Endothelial cell of umbilical vein (primary cell): ENCODE results near the gene REPIN1. TPM values are rescaled to one million over a fixed set of nuclear protein-coding genes. Genes with fewer than 3 reads are reported as not detected.

ENCODE experiments used
- BruUV-seq: library from RNA; stranded (reverse); fragments of 400-500 nt; replicated peaks from 2 replicates; lab custom pipeline; 2021; lab: Mats Ljungman, UMichigan
- CTCF ChIA-PET: fragments of 300-600, 350-600 bp; sonication (Branson Sonifier 250); formaldehyde crosslinking; loops from one replicate; lab custom pipeline; 2021; ENCODE audit warnings: antibody characterized with exemption, inconsistent platforms; lab: Charles Lee
- POLR2A ChIA-PET: fragments of 300-600, 350-600 bp; sonication (Branson Sonifier 250); formaldehyde crosslinking; loops from one replicate; lab custom pipeline; 2021; ENCODE audit warnings: antibody characterized with exemption, inconsistent platforms; lab: Charles Lee
- DNase-seq: peaks from one replicate; pipeline ENCODE4 v3.0.0-alpha.2; 2011; ENCODE audit warnings: low read depth, low spot score
- FAIRE-seq: peaks from 2 replicates; lab custom pipeline; 2011; peaks lifted over from hg19 to GRCh38; lab: Jason Lieb, UNC
- H2AFZ ChIP-seq: 2 replicates; pipeline ENCODE4 v1.6.0; 2012; ENCODE audit warnings: low read depth, low read length, control low read depth, inconsistent platforms
- H3K27ac ChIP-seq: 2 replicates; pipeline ENCODE4 v1.5.1; 2011; ENCODE audit warnings: low read depth, mild to moderate bottlenecking, control low read depth, low read length, moderate library complexity; ENCODE audit not compliant: insufficient read depth
- H3K27me3 ChIP-seq, 2 experiments: 2 replicates each; pipeline versions ENCODE4 v1.6.0 to v1.6.1; 2011; ENCODE audit warnings: low read length in 2 of 2, mixed read lengths in 1 of 2; ENCODE audit not compliant: control insufficient read depth in 2 of 2, insufficient read depth in 2 of 2
- H3K36me3 ChIP-seq, 2 experiments: 2 replicates in 1 of 2; 3 replicates in 1 of 2; pipeline ENCODE4 v1.5.1; 2011; ENCODE audit warnings: low read length in 2 of 2, mild to moderate bottlenecking in 1 of 2, moderate library complexity in 1 of 2; ENCODE audit not compliant: control insufficient read depth in 2 of 2, insufficient read depth in 2 of 2; ENCODE audit errors: extremely low read depth in 1 of 2
- H3K4me1 ChIP-seq: 3 replicates; pipeline ENCODE4 v1.5.1; 2011; ENCODE audit warnings: mild to moderate bottlenecking, low read length; ENCODE audit not compliant: control insufficient read depth, insufficient read depth; ENCODE audit errors: extremely low read depth
- H3K4me2 ChIP-seq: 2 replicates; pipeline ENCODE4 v1.6.1; 2011; ENCODE audit warnings: low read length, control low read depth, mixed read lengths; ENCODE audit not compliant: insufficient read depth
- H3K4me3 ChIP-seq, 3 experiments: fragments of 200-600 bp in 1 of 3; sonication (generic), shearing (Covaris generic) in 1 of 3; replicated peaks in 1 of 3; 2 replicates each; pipeline ENCODE4 v1.5.1; 2011 to 2016; ENCODE audit warnings: control low read depth in 3 of 3, low read length in 3 of 3, mild to moderate bottlenecking in 2 of 3, inconsistent platforms in 1 of 3, low read depth in 1 of 3, moderate library complexity in 1 of 3; ENCODE audit not compliant: insufficient read depth in 1 of 3
- H3K79me2 ChIP-seq: 2 replicates; pipeline ENCODE4 v1.6.0; 2012; ENCODE audit warnings: low read length, inconsistent platforms; ENCODE audit not compliant: control insufficient read depth, insufficient read depth
- H3K9ac ChIP-seq: replicated peaks from 2 replicates; pipeline ENCODE3; 2011; ENCODE audit warnings: low read length, control low read depth; ENCODE audit not compliant: insufficient read depth; ENCODE audit errors: extremely low read depth
- H3K9me1 ChIP-seq: replicated peaks from 3 replicates; pipeline ENCODE4 v1.6.0; 2011; ENCODE audit warnings: mild to moderate bottlenecking, low read length; ENCODE audit not compliant: control insufficient read depth, insufficient read depth; ENCODE audit errors: extremely low read depth
- H3K9me3 ChIP-seq: replicated peaks from 2 replicates; pipeline ENCODE4 v1.5.1; 2012; ENCODE audit warnings: low read length, inconsistent platforms; ENCODE audit not compliant: control insufficient read depth, insufficient read depth
- H4K20me1 ChIP-seq: replicated peaks from 2 replicates; pipeline ENCODE3; 2011; ENCODE audit warnings: mild to moderate bottlenecking, low read length; ENCODE audit not compliant: control insufficient read depth, insufficient read depth; ENCODE audit errors: extremely low read depth
- CTCF ChIP-seq, 2 donors: IDR thresholded peaks; 1 replicate in 1 of 2; 2 replicates in 1 of 2; pipeline ENCODE4 v1.5.1; 2011; ENCODE audit warnings: low read length in 2 of 2, mild to moderate bottlenecking in 2 of 2, moderate library complexity in 2 of 2, control low read depth in 1 of 2, inconsistent platforms in 1 of 2, low read depth in 1 of 2; ENCODE audit not compliant: insufficient read depth in 1 of 2; ENCODE audit errors: extremely low read depth in 1 of 2
- EZH2 ChIP-seq: IDR thresholded peaks from 2 replicates; pipeline ENCODE4 v1.6.1; 2012; ENCODE audit warnings: borderline replicate concordance, low read depth, mild to moderate bottlenecking, moderate library complexity, low read length, inconsistent platforms; ENCODE audit not compliant: severe bottlenecking
- FOS ChIP-seq: IDR thresholded peaks from 2 replicates; pipeline ENCODE4 v1.6.1; 2011; ENCODE audit warnings: mild to moderate bottlenecking, low read length, moderate library complexity, borderline replicate concordance; ENCODE audit not compliant: insufficient read depth
- GATA2 ChIP-seq: IDR thresholded peaks from 2 replicates; pipeline ENCODE4 v1.7.0; 2011; ENCODE audit warnings: low read depth, mild to moderate bottlenecking, moderate library complexity, mixed read lengths, low read length; ENCODE audit not compliant: insufficient read length, insufficient read depth
- JUN ChIP-seq: IDR thresholded peaks from 2 replicates; pipeline ENCODE4 v1.6.1; 2011; ENCODE audit warnings: borderline replicate concordance, low read depth; ENCODE audit not compliant: insufficient read length, insufficient read depth
- MAX ChIP-seq: IDR thresholded peaks from 2 replicates; pipeline ENCODE4 v1.6.1; 2011; ENCODE audit not compliant: insufficient read depth, insufficient read length
- POLR2A ChIP-seq: IDR thresholded peaks from 2 replicates; pipeline ENCODE4 v1.6.1; 2012; ENCODE audit warnings: low read depth, mild to moderate bottlenecking, control low read depth, low read length
- POLR2AphosphoS5 ChIP-seq: IDR thresholded peaks from 2 replicates; pipeline ENCODE4 v1.6.1; 2012; ENCODE audit warnings: low read depth, mild to moderate bottlenecking, control low read depth, low read length, moderate library complexity; ENCODE audit not compliant: insufficient read depth
- dilution Hi-C: fragments of 300-500 bp; cut with MboI; formaldehyde crosslinking; loops from one replicate; pipeline ENCODE4 v1.15.0; 2019; ENCODE audit warnings: low sequenced_read_pairs; ENCODE audit not compliant: extremely low pct_ligation_motif_present
- intact Hi-C: fragments of 100-400 bp; cut with micrococcal nuclease; formaldehyde crosslinking; loops from one replicate; pipeline ENCODE4 v1.10.0; 2022
- polyA plus RNA-seq, 4 experiments: library from polyadenylated mRNA; depleted of rRNA in 3 of 4; stranded (reverse) in 3 of 4; unstranded in 1 of 4; fragments of >200 nt; gene quantifications; 2 replicates each; pipeline versions ENCODE4 v1.2.1 to v1.2.3, GENCODE V29; 2011 to 2012; ENCODE audit warnings: missing spikeins in 1 of 4
- total RNA-seq: library from RNA; stranded (reverse); gene quantifications from 2 replicates; pipeline ENCODE4 v1.2.3, GENCODE V29; 2021

The REPIN1 gene
- total and polyA plus RNA-seq, 2 donors (not counting 3 experiments of a cell fraction or from before 2014, with no cell fraction given): 108 to 140 TPM

GRCh38 chr7:150343225-150343624 is 25.4 kb upstream of the REPIN1 start:
- FAIRE-seq: no peak
- TF ChIP-seq EZH2 (no peak), GATA2 (no peak), JUN (no peak), POLR2AphosphoS5 (no peak), POLR2A (no peak), CTCF (IDR thresholded peaks at IDR 0.05; ENCODE audit: extremely low read depth in 1 of 2, insufficient read depth in 1 of 2, low read depth in 1 of 2, low read length in 2 of 2) (no peak)
- H3K4me3 ChIP-seq: no peak overlapping the region
- no peaks in the 10 kb centered on the region for H3K9me1 ChIP-seq
- H2AFZ ChIP-seq: no peak overlapping the region
- no peak overlapping the region for H3K9ac ChIP-seq
- intact Hi-C loops (no loop called here), dilution Hi-C loops (no loop called here)
- DNase-seq: no peak
- no peaks in the 10 kb centered on the region for H3K4me1 ChIP-seq
- CTCF ChIA-PET: no interaction called here
- H3K27me3 ChIP-seq: peaks cover 28 to 35% of the 10 kb centered on the region in 2 experiments
- no peaks in the 10 kb centered on the region for H3K36me3 ChIP-seq
- no peak overlapping the region for H3K4me2 ChIP-seq
- H3K79me2 ChIP-seq: no peaks in the 10 kb centered on the region
- H3K27ac ChIP-seq: no peak overlapping the region
- no peaks in the 10 kb centered on the region for H3K9me3 ChIP-seq
- H4K20me1 ChIP-seq: no peaks in the 10 kb centered on the region
- POLR2A ChIA-PET: no interaction called here
- no TSS peak for BruUV-seq

DNA sequence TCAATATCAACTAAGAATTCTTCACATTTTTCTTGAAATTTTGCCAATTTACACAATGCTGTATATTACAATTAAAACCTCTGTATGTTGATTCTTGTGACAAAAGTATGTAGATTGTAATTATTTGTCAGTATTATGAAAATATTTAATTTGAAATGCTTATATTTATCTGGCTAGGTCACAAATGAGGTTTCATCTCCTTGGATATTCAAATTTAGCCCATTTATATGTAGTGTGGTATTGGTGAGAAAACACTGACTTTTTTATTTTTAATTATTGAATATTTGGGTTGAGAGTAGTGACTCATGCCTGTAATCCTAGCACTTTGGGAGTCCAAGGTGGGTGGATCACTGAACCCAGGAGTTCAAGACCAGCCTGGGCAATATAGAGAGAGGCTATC is 24.3 kb upstream of the REPIN1 start:
- no peaks in the 10 kb centered on the region for H3K36me3 ChIP-seq
- no peaks in the 10 kb centered on the region for H3K4me1 ChIP-seq
- POLR2A ChIA-PET: no interaction called here
- dilution Hi-C loops (no loop called here), intact Hi-C loops (no loop called here)
- peaks cover 25 to 35% of the 10 kb centered on the region in 2 experiments for H3K27me3 ChIP-seq
- H3K4me3 ChIP-seq: no peak overlapping the region
- H3K4me2 ChIP-seq: no peak overlapping the region
- CTCF ChIA-PET: no interaction called here
- H3K27ac ChIP-seq: no peak overlapping the region
- no TSS peak for BruUV-seq
- FAIRE-seq (no peak), DNase-seq (no peak)
- H3K79me2 ChIP-seq: no peaks in the 10 kb centered on the region
- no peaks in the 10 kb centered on the region for H3K9me1 ChIP-seq
- no peaks in the 10 kb centered on the region for H4K20me1 ChIP-seq
- no peak overlapping the region for H3K9ac ChIP-seq
- H2AFZ ChIP-seq: no peak overlapping the region
- H3K9me3 ChIP-seq: no peaks in the 10 kb centered on the region
- no peak for TF ChIP-seq EZH2
- TF ChIP-seq MAX: no peak
- no peak for TF ChIP-seq GATA2
- TF ChIP-seq FOS: no peak
- no peak for TF ChIP-seq POLR2AphosphoS5
- TF ChIP-seq POLR2A: no peak
